Astrocyte of the hippocampus (primary cell): ENCODE results near the gene SOX13.

Experiments used
- DNase-seq: peaks from one replicate; pipeline ENCODE4 v3.0.0; 2011; ENCODE audit warnings: low read depth, low spot score

SOX13 gene

DNA sequence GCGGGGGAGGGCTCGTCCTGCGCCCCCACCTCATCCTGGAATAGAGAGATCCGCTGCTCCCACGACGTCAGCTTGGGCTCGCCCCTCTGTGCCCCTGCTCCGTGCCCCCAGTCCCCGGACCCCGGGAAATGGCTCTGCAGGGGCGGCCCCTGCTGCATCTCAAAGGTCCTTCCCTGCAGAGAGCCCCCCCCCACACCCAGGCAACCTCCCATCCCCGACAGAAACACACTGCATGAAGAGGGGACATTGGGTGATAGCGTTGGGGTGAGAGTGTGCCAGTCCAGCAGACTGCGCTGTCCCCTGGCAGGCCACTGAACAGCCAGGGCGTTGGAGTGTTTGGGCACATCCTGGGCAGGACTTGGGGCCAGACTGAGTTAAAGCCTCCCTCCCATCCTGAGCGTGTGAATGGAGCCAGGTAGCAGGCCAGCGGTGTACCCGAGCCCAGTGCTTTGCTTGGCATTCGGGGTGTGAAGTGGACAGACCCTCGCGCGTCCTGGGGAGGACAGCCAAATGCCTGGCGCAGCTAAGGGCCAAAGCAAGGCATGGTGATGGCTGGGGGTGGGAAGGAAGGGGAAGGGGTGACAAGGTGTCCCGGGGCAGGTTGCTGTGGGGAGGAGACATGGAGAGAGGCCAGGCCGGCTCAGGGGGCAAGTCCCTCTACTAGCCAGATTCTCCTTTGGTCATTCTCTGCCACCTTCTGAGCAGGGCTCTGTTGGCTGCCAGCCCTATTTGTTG lies 79.6 kb downstream of the SOX13 start:
- no peak for DNase-seq

DNA sequence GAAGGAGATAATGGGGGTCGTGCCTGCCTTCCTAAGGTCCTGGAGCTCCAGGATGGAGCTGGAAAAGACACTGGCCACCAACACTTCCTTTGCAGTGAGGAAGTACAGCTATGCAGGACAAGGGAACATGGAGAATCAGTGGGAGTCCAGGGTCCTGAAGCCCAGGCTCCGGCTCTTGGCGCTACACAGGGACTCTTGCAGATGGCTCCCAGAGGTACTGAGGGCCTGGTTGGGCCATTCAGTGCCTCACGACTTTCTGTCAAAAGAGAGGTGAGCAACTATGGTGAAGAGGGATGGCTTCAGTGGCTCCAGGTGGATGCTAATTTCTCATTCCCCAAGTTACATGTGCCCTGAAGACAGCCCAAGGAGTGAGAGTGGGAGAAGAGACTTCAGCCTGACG lies 80.8 kb downstream of the SOX13 start:
- DNase-seq: no peak

DNA sequence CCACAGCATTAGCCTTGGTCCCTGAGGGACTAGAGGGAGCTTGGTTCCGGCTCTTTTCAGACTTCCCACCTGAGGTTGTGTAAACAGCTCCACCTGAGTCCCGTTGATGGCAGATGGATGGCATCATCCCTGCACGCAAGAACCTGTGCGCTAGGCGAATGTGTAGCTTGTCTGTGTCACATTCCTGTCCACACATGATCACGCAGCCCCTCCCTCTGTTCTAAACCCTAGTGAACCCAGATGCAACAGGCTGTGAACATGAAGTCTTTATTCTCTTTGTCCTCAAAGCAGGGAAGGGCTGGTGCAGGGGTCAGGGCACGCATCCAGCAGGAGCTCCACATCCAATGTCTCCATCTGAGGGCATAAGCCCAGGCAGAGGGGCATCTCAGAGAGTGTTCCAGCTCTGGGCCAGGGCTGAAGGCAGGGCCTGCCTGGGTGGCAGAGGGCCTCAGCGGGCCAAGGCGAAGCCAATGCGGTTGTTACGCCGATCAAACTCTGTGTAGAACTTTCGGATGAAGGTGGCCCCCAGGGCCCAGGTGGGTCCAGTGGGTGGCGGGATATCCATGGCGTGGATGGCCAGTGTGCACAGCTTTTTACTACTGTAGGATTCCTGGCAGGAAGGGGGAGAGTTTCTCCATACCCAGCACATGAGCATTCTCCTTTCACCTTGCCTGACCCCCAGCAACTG lies 81.8 kb downstream of the SOX13 start:
- no peak for DNase-seq

DNA sequence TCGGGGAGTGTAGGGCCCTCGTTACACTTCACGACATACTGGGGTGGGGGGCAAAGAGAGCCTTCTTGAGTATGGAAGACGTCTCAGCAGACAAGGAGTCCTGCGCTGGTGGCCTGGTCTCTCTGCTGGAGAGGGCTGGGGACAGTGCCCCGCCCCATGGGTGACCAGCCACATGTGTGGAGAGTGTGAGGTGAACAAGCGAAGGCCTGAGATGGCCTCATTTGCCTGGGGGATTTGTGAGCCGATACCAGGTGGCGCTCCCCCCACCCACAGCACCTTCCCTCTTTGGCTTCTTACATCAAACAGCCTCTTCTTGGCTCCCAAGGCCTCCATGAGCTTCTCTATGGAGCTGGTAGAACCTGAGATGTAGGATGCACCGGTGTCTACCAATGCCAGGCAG lies 83.0 kb downstream of the SOX13 start:
- DNase-seq: no peak

DNA sequence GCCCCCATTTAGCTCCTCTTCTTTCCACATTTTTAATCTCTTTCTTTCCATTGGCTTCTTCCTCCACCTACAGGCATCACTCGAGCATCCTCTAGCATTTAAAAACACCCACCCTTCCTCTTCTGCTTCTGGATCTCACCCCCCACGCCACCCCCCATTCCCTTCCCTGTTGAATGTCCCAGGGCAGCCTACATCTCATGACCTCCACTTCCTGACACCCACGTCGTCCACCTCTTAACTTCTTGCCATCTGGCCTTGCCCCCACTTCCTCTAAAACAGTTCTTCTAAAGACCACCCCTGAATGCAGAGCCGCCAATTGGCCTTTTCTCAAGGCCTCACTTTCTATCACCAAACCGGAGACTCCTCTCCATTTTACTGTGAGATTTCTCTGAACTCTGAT lies 85.0 kb downstream of the SOX13 start:
- no peak for DNase-seq

DNA sequence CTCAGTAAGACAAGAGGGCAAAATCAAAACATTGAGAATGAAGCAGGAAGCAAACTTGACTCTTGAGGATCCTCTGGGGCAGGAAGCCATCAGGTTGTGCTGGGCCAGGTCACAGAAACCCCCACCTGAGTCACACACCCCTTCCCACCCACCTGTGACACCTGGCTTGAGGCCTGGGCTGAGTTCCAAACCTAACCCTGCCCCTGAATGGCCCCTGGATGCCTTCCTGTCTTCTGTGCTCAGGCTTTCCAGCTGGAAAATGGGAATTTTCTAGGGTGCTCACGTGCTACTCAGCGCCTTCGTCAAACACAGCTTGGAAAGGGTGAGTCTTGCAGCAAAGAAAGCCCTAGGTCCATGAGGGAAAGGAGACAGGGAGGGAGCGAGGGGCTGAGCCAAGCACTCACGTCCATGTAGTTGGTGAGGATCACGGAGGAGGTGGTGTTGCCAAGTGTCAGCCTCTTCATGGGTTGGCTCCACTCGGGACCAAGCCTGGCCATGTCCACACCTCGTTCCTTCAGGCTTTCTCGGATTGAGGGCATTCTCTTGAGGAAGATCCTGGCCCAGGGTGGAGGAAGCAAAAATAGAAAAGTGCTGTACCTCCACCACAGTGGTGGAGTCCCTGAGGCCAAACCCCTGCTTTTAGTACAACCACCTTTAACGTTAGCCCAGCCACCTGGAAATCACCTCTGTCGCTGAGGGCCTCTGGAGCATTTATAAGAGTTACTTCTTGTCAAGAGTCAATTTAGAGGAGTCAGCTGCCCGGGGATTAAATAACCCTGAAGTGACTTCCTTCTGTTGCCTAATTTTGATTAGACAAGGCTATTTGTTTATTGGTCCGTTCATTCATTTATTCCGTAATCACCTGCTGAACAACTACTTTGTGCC lies 88.9 kb downstream of the SOX13 start:
- DNase-seq: no peak

DNA sequence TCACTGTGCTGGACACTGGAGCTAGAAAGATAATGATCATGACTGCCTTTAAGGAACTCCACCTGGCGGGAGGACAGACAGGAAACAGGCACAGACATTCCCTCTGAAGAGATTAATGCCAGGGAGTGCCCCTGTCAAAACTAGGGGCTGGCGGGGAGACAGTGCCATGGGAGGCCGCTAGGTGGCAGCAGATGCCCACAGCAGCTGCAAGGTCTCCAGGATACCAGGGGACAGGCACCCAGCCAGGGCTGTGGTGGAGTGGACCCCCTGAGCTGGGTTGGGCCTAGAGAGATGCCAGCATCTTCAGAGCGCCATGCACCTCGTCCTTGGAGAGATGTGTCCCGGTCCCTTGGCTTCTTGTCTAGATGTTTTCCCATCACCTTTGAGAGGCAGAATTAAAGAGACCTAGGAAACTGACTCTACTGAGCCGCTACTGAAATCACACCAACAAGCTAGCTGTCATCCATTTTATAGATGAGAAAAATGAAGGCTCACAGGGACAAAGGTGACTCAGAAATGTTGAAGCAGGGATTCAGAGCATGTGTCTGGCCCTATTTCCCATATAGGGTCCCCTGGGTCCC lies 89.7 kb downstream of the SOX13 start:
- DNase-seq: peak; percentile 86

DNA sequence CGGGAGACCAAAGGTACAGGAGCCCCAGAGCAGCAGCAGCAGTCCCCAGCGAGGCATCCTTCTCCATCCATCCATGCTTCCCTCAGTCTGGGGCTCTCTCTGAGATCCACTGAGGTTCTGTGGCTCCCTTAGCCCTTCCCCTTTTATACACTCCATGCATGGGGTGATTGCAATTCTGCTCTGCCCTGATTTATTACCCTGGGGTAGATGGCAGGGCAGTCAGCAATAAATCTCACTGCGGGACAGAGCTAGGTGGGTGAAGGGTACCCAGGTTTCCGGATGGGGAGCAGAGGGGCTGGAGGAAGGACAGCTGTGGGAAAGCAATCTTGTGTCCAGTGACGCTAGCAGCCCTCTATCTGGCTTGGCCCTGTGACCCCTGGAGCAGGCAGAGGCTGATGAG lies 93.3 kb downstream of the SOX13 start, which contains the start of gene REN:
Gene REN (minus strand): TSS at position 119 of the 400 bp plus-strand sequence. CDS start 44 bp downstream, at position 75.
- no peak for DNase-seq

DNA sequence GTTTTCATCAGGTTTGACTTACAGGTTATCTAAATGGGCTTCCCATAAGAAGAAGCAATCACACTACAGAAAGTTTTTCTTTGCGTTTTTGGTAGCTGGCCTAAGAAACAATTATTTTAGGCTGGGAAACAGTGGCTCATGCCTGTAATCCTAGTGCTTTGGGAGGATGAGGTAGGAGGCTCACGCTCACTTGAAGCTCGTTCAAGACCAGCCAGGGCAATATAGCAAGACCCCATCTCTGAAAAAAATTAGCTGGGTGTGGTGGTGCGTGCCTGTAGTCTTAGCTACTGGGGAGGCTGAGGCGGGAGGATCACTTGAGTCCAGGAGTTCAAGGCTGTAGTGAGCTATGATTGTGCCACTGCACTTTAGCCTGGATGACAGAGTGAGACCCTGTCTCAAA lies 94.8 kb downstream of the SOX13 start:
- DNase-seq: no peak

DNA sequence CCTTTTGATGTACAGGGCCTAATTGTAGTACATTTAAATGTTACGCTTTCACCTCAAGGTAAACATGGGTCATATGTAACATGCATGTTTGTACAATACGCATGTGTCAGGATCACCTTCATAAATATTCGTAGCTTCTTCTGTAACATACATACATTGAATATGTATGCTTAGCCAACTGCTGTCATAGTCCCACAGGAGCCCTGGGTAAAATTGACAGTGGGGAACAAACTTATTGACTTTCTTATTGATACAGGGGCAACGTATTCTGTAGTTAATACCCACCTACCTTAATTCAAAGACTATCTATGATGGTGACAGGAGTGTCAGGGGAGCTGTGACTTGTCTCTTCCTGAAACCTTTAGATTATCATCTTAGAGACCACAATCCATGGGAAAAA lies 96.9 kb downstream of the SOX13 start:
- DNase-seq: no peak

DNA sequence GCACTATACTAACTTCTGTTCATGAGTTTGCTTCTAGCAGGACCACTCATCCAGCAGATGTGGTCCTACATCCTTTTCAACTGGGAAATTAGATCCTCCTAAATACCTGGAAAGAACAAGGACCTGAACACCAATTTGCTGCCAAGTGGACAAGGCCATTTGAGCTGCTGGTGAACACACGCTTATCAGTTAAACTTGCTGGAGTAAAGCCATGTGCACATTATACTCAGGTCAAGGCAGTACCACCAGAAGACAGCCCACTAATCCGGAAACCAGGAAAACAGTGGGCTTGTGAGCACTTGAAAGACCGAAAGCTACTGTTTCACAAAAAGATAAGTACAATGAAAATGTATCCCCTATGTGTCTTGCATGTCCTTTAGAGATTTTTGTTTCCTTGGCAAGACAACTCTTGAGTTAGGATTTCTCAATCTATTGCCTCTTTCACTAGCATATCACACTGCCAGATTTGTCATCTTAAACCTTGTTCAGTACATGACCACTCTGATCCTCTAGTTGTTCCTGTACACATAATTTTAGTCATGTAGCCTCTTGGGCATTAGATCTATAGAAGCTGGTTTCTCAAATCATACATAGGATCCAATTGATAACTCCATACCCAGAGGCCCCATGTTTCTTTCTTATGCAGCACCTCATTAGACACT lies 97.7 kb downstream of the SOX13 start:
- DNase-seq: no peak

DNA sequence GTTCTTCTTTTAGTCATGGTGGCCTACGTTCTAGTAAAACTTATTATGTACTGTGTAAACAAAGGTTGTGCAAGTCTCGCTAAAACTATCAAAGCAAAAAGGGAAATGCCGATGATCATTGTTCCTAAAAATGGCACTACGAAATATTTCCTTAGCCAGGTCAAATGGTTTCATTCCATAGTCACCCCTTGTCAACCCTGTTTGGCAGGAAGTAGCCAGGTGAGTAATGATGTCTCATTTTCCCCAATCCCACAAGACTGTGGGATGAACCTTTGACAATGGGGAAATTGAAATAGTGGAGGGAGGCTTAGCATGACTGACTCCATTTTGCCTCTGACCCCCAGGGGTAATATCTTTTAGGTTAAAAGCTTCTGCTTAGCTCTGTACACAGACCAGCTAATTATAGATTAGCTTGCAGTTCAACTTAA lies 98.8 kb downstream of the SOX13 start:
- DNase-seq: peak; percentile 41

DNA sequence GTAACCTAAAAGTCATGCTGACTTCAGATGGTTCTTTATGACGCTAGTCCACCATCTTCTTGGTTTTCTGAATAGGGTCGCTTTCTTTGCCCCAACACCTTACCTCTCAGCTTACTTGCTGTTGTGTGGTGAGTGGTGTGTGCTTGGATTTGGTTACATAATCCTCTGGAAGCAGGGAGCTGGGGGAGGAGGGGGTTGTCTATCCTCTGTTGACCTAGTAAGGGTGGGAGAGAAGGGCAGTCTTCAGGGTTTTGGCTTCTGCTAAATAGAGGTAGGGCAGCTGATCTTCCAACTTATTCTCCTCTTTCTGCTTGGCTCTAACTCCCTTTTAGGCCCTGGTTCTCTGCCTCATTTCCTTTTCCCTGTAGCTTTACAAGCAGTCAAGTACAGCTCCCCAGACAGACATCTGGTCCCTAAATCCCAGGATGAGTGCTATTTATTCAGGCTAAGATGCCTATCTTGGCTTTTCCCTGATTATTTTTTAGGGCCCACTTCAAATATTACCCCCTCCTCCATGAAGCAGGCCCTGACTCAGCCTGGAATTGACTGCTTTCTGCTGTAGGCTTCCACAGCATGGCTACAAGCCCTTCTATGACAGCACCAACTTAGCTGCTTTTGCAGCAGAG lies 99.6 kb downstream of the SOX13 start:
- DNase-seq: no peak

DNA sequence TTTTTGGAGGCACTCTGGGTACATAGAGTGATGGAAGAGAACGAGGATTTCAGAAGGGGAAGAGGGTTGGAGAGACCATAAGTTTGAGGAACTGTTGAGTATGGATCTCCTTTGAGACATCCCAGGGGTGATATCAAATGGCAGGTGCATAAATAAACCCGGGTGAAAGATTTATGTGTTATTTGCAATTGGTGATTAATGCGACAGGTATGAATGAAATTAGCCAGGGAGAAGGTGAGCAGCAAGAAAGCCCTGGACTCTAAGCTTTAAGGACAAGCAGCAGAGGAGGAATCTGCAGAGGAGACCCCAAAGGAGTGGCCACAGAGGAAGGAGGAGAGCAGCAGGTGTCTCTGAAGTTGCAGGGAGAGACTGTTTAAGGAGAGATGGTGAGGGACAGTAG lies 102.0 kb downstream of the SOX13 start:
- DNase-seq: no peak

DNA sequence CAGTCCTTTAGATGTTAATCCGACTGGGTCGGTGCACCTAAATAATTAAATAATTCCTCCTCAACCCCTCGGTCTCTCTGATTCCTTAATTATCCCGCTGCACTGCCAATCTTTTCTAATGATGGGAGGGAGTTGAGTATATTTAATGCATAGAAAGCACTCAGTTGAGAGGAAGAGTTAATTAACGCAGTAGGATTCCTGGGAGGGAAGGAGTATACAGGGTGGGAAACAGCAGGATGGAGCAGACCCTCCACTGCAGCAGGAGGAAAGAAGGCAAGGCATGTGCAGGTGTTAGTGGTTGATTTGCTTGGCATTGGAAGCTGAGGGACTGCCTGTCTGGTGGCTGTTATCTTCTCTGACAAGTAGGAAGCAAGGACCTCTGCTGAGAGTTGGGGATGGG lies 103.1 kb downstream of the SOX13 start:
- no peak for DNase-seq

DNA sequence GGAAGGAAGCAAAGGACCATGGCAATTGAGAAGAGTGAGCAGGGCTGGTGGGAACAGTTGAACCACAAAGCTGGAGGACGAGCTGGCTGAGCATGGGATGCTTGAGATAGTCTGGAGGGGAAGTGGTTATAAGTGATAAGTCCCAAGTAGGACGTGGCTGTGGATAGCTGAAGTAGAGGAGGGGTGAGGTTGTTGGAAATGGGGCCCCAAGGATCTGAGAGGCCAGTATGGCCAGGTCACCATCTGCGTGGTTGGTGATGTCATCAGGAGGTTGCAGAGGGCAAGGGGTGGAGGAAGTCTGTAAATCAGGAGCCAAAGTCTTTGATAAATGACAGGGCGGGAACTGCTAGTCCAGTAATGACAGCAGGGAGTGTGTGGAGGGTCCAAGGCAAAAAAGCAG lies 104.2 kb downstream of the SOX13 start:
- no peak for DNase-seq
